Kidney (tissue), 14 donors: ENCODE results near the gene S100A9. TPM values are rescaled to one million over a fixed set of nuclear protein-coding genes. Genes with fewer than 3 reads are reported as not detected.
"Not testable (repeated sequence)": the region's sequence is repeated elsewhere in the genome, so short reads cannot be mapped to it uniquely, and the experiment has no call there.

Experiments used
- DNase-seq, 5 donors: peaks; one replicate each; pipeline ENCODE4 v3.0.0-alpha.2; 2013 to 2020
- FAIRE-seq: peaks from 2 replicates; lab custom pipeline; 2012; peaks lifted over from hg19 to GRCh38; lab: Jason Lieb, UNC
- H3K27ac ChIP-seq, 2 donors: one replicate each; pipeline ENCODE4 v1.7.0; 2013; ENCODE audit warnings: low read depth in 2 of 2, low read length in 2 of 2, inconsistent platforms in 1 of 2
- H3K27me3 ChIP-seq: one replicate; pipeline ENCODE4 v1.7.1; 2013; ENCODE audit warnings: low read length, inconsistent platforms; ENCODE audit not compliant: control insufficient read depth, insufficient read depth
- H3K36me3 ChIP-seq, 3 donors: one replicate each; pipeline versions ENCODE4 v1.7.0 to v1.7.1; 2013; ENCODE audit warnings: low read length in 3 of 3, control low read depth in 1 of 3, inconsistent platforms in 1 of 3; ENCODE audit not compliant: insufficient read depth in 3 of 3, control insufficient read depth in 2 of 3
- H3K4me1 ChIP-seq, 3 donors: one replicate each; pipeline versions ENCODE4 v1.7.0 to v1.7.1; 2013; ENCODE audit warnings: low read length in 3 of 3, inconsistent platforms in 1 of 3, low read depth in 1 of 3; ENCODE audit not compliant: control insufficient read depth in 2 of 3, insufficient read depth in 2 of 3
- H3K4me3 ChIP-seq, 3 donors: one replicate each; pipeline versions ENCODE4 v1.7.0 to v1.8.1; 2013; ENCODE audit warnings: low read length in 3 of 3, control low read depth in 1 of 3, inconsistent platforms in 1 of 3
- H3K9ac ChIP-seq, 3 donors: one replicate each; pipeline versions ENCODE4 v1.7.0 to v1.7.1; 2013; ENCODE audit warnings: low read length in 3 of 3, control low read depth in 1 of 3, inconsistent platforms in 1 of 3
- H3K9me3 ChIP-seq, 3 donors: one replicate each; pipeline versions ENCODE4 v1.7.0 to v1.7.1; 2013; ENCODE audit warnings: low read length in 3 of 3, control low read depth in 1 of 3, inconsistent platforms in 1 of 3; ENCODE audit not compliant: control insufficient read depth in 2 of 3, insufficient read depth in 1 of 3
- intact Hi-C: fragments of 100-400 bp; cut with DNase I; formaldehyde crosslinking; loops from one replicate; pipeline ENCODE4 v1.11.1; 2022
- polyA plus RNA-seq: library from polyadenylated mRNA; stranded (reverse); fragments of 350-450 nt; fragmentation: Illumina TruSeq; extraction: RNeasy Lipid Tissue Mini Kit (QIAGEN cat#74804); gene quantifications from one replicate; pipeline ENCODE4 v1.2.3, GENCODE V29; 2014; ENCODE audit warnings: low read depth, low replicate concordance; ENCODE audit not compliant: insufficient read depth
- total RNA-seq: library from RNA; stranded (reverse); fragmentation: NEBNext Ultra II Directional; extraction: Animal tissue kit (Norgen Biotek cat#: 25700); gene quantifications from one replicate; pipeline ENCODE4 v1.2.1, GENCODE V29; 2021
- TF ChIP-seq, protein P1 (sequence below): IDR thresholded peaks from 3 replicates; pipeline ENCODE4 v1.5.1; 2012; ENCODE audit warnings: mild to moderate bottlenecking, moderate library complexity, borderline replicate concordance; ENCODE audit not compliant: insufficient read depth; ENCODE audit errors: extremely low read depth
- donor health status: control.
- donor health status: control.
- donor health status: control.
- donor health status: control.
- donor health status: control.
- donor health status: DM: yes; HTN: yes; CAD: no.
- donor health status: Normal renal cell carcinoma (clear cell type).

The S100A9 gene
- total and polyA plus RNA-seq, 2 donors from 2014 or later, result 41.9 to 271 TPM

DNA sequence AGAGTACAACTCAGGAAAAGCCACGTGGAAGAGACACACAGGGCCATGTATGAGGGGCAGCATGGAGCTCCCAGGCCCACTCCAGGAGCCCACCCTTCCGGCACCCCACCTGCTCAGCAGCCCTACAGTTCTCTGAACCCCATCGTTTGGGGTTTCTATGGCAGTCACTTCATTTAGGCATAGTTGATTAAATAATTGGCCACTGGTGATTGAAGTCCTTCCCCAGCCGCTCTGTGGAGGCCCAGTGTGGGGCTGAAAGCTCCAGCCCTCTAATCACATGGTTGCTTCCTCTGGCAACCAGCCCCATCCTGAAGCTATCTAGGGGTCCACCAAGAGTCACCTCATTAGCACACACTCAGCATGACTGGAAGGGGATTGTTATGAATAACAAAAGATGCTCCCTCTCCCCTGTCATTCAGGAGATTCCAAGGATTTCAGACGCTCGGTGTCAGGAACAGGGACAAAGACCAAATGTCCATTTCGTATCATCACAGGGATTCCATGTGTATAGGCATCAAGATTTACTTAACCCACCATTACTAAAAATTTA, 46.5 kb downstream of the S100A9 start:
- Histone ChIP-seq H3K4me1 (no peaks in the 10 kb centered on the region), H3K27ac (no peak overlapping the region), H3K9me3 (no peaks in the 10 kb centered on the region), H3K4me3 (no peak overlapping the region), H3K27me3 (no peaks in the 10 kb centered on the region), H3K9ac (no peak overlapping the region), H3K36me3 (no peaks in the 10 kb centered on the region)
- TF ChIP-seq, protein P1, sequence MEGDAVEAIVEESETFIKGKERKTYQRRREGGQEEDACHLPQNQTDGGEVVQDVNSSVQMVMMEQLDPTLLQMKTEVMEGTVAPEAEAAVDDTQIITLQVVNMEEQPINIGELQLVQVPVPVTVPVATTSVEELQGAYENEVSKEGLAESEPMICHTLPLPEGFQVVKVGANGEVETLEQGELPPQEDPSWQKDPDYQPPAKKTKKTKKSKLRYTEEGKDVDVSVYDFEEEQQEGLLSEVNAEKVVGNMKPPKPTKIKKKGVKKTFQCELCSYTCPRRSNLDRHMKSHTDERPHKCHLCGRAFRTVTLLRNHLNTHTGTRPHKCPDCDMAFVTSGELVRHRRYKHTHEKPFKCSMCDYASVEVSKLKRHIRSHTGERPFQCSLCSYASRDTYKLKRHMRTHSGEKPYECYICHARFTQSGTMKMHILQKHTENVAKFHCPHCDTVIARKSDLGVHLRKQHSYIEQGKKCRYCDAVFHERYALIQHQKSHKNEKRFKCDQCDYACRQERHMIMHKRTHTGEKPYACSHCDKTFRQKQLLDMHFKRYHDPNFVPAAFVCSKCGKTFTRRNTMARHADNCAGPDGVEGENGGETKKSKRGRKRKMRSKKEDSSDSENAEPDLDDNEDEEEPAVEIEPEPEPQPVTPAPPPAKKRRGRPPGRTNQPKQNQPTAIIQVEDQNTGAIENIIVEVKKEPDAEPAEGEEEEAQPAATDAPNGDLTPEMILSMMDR, result no peak
- intact Hi-C loops, result no loop called here
- peak in 1 of 5 donors; percentile 2 for DNase-seq
- FAIRE-seq, result no peak

DNA sequence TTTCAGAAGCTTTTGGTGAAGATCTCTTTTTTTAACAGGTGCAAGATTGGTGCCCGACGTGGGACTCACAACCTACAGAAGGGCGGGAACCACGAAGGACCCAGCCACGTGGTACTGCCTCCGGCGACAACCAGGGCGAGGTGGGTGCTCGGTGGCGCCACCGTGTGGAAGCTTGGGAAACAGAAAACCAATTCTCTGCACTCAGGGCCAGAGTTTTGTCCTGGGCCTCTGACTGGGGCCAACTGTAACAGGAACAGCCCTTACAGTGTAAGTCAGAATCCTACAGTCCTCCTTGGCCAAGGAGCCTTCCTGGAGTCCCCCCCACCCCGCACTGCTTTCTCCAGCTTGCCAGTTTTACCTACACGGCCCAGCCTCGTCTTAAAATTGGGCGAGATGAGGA, 47.1 kb downstream of the S100A9 start:
- Histone ChIP-seq H3K9ac (no peak overlapping the region), H3K36me3 (no peaks in the 10 kb centered on the region), H3K4me3 (no peak overlapping the region), H3K9me3 (no peaks in the 10 kb centered on the region), H3K4me1 (no peaks in the 10 kb centered on the region), H3K27ac (no peak overlapping the region), H3K27me3 (no peaks in the 10 kb centered on the region)
- DNase-seq, result peak in 1 of 5 donors; percentile 8
- intact Hi-C loops, result no loop called here
- no peak for FAIRE-seq
- TF ChIP-seq, protein P1, result peak; percentile 35

DNA sequence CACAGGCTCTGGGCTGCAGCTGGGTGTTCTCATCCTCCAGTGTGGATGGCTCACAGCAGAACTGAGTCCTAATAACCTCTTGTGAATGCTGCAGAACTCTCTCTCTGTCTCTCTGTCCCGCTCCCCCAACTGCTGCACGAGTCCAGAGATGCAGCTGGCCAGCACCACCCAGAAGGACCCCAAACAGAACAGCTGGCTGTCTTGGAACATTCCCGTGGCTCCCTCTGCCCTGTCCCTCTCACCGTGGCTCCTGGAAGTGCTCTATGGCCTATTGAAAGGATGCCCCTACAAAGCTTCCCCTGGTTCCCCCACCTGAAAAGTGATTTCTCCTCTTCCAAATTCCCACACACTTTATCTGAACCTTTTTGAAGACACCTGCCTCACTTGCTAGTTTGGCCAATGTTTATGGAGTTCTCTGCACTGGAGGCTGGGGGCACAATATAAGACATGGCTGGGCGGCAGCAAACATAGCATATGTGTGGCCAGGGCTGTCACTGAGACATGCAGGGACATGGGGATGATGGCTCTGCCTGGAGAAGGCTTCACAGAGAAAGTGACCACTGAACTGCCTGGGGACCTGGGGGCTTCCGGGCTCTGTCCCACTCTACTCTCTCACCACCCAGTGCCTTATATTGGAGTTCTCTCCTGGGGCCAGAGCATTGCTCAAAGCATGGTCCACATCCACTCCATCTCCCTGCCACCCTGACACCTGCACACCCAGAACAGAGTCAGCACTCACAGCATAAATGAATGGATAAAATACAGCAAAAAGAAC, 48.4 kb downstream of the S100A9 start:
- H3K27me3 ChIP-seq, H3K27ac ChIP-seq, DNase-seq, H3K36me3 ChIP-seq, H3K4me3 ChIP-seq, intact Hi-C loops, H3K9me3 ChIP-seq, FAIRE-seq, H3K4me1 ChIP-seq, H3K9ac ChIP-seq: not testable (repeated sequence)

DNA sequence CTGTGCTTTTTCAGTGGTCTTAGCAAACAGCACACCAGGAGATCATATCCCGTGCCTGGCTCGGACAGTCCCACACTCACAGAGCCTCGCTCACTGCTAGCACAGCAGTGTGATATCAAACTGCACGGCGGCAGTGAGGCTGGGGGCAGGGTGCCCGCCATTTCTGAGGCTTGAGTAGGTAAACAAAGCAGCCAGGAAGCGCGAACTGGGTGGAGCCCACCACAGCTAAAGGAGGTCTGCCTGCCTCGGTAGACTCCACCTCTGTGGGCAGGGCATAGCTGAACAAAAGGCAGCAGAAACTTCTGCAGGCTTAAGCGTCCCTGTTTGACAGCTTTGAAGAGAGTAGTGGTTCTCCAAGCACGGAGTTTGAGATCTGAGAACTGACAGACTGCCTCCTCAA, 49.6 kb downstream of the S100A9 start:
- H3K9me3 ChIP-seq, H3K27ac ChIP-seq, H3K4me3 ChIP-seq, H3K36me3 ChIP-seq, intact Hi-C loops, H3K27me3 ChIP-seq, H3K4me1 ChIP-seq, H3K9ac ChIP-seq, FAIRE-seq: not testable (repeated sequence)
- DNase-seq, result peak in 1 of 5 donors; percentile 2

Other genes with a start within 250 kb of the S100A9 start
- gene SPRR2F, start 244.3 kb upstream of the S100A9 start, total RNA-seq, result not detected
- gene SPRR2F, start 244.3 kb upstream of the S100A9 start, polyA plus RNA-seq, result not detected
- not detected for gene SPRR2G, start 207.0 kb upstream of the S100A9 start, total RNA-seq
- gene SPRR2G, start 207.0 kb upstream of the S100A9 start, polyA plus RNA-seq, result not detected
- not detected for gene LELP1, start 154.4 kb upstream of the S100A9 start, total RNA-seq
- gene LELP1, start 154.4 kb upstream of the S100A9 start, polyA plus RNA-seq, result not detected
- gene PRR9, start 140.3 kb upstream of the S100A9 start, total RNA-seq, result not detected
- not detected for gene PRR9, start 140.3 kb upstream of the S100A9 start, polyA plus RNA-seq
- not detected for gene LORICRIN, start 98.2 kb upstream of the S100A9 start, total RNA-seq
- gene LORICRIN, start 98.2 kb upstream of the S100A9 start, polyA plus RNA-seq, result not detected
- not detected for gene PGLYRP3, start 44.9 kb upstream of the S100A9 start, total RNA-seq
- not detected for gene PGLYRP3, start 44.9 kb upstream of the S100A9 start, polyA plus RNA-seq
- not detected for gene PGLYRP4, start 9.0 kb upstream of the S100A9 start, total RNA-seq
- gene PGLYRP4, start 9.0 kb upstream of the S100A9 start, polyA plus RNA-seq, result not detected
- 1.3 TPM for gene S100A12, start 17.8 kb downstream of the S100A9 start, total RNA-seq
- 2.7 TPM for gene S100A12, start 17.8 kb downstream of the S100A9 start, polyA plus RNA-seq
- gene S100A8, start 33.2 kb downstream of the S100A9 start, total RNA-seq, result 60.9 TPM
- 17.5 TPM for gene S100A8, start 33.2 kb downstream of the S100A9 start, polyA plus RNA-seq
- gene S100A7A, start 58.7 kb downstream of the S100A9 start, total RNA-seq, result not detected
- not detected for gene S100A7A, start 58.7 kb downstream of the S100A9 start, polyA plus RNA-seq
- not detected for gene S100A7, start 102.8 kb downstream of the S100A9 start, total RNA-seq
- gene S100A7, start 102.8 kb downstream of the S100A9 start, polyA plus RNA-seq, result not detected
- gene S100A6, start 178.1 kb downstream of the S100A9 start, total RNA-seq, result 1,542 TPM
- 1,580 TPM for gene S100A6, start 178.1 kb downstream of the S100A9 start, polyA plus RNA-seq
- gene S100A5, start 183.1 kb downstream of the S100A9 start, total RNA-seq, result 0.91 TPM
- gene S100A5, start 183.1 kb downstream of the S100A9 start, polyA plus RNA-seq, result 1.9 TPM
- gene S100A4, start 188.0 kb downstream of the S100A9 start, total RNA-seq, result 141 TPM
- gene S100A4, start 188.0 kb downstream of the S100A9 start, polyA plus RNA-seq, result 204 TPM
- 8.4 TPM for gene S100A3, start 191.4 kb downstream of the S100A9 start, total RNA-seq
- gene S100A3, start 191.4 kb downstream of the S100A9 start, polyA plus RNA-seq, result 2.5 TPM
- 152 TPM for gene S100A2, start 208.0 kb downstream of the S100A9 start, total RNA-seq
- gene S100A2, start 208.0 kb downstream of the S100A9 start, polyA plus RNA-seq, result 416 TPM